NCI-H2107 treated with DMSO at 0.1 percent for 48 hours (cell line): ENCODE data around the gene DIDO1.

Experiments
- DNase-seq: peaks from one replicate; lab custom pipeline; 2025; ENCODE audit not compliant: unreplicated experiment; lab: John Stamatoyannopoulos, UW

Gene DIDO1

GRCh38 chr20:62951143-62951895 is 25.0 kb upstream of the DIDO1 start:
- DNase-seq, result no peak

- DNase-seq, result no peak
These were observed 24.4 kb upstream of the DIDO1 start for GRCh38 chr20:62950741-62951140.

DNA sequence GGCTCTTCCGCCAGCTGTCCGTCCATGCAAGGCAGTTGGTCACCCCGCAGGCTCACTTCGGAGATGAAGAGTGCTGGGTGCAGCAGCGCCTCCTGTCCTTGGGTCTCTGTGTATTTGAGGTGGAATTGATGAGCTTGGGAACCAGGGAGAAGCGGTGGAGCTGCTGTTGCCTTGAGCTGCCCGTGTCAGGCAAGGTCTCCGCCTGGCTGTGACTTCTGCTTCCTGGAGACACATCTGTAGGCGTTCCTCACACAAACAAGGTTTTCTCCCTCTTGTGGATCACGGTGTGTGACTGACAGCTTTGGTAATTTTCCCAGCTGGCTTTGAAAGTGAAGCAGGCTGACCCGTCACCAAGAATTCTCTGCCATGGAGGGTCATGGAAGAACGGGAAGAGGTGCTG is 23.7 kb upstream of the DIDO1 start:
- DNase-seq, result no peak

GRCh38 chr20:62949153-62949821 is 23.0 kb upstream of the DIDO1 start:
- no peak for DNase-seq

- DNase-seq, result no peak
These were observed 21.4 kb upstream of the DIDO1 start for GRCh38 chr20:62947532-62948300.

DNA sequence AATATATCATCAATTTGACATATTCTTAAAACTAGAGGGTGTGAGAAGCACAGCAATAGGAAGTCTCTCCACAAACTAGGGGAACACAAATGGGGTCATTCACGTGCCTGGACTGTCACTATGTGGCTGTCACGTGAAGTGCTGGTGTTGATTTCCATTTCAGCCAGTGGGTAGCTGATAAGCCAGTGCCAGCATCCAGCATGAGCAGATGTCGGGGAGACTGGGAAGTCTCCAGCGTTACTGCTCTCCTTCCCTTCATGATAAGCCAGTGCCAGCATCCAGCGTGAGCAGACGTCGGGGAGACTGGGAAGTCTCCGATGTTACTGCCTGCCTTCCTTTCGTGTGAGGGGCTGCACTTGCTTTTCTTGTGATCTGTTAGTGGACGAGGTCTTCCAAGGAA is 20.6 kb upstream of the DIDO1 start:
- no peak for DNase-seq

DNA sequence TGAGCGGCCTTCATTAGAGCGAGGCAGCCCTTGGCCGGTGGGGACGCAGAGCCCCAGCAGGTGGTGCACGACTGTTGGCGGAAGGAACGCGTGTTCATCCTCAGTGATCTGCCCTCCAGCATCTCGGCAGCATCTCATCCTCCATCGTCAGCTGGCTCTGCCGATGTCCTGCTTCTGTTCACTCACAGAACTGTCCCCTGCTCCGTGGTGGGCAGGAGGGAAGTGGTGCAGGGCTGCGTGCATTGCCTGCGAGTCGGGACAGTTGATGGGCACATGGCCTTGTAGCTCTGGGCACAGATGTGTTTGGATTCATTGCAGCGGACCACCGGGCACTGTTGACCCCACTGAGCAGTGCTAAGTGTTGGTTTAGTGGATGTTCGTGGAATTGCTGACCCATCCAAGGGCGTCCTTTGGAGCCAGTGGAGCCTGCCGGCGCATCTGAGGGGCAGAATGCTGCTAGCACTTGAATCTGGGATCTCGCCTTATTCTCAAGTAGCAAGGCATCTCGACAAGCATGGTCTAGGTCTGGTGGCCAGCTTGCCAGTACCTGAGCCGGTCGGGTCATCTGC is 19.6 kb upstream of the DIDO1 start:
- DNase-seq, result no peak

- no peak for DNase-seq
These were observed 18.4 kb upstream of the DIDO1 start for GRCh38 chr20:62944746-62945145.

DNA sequence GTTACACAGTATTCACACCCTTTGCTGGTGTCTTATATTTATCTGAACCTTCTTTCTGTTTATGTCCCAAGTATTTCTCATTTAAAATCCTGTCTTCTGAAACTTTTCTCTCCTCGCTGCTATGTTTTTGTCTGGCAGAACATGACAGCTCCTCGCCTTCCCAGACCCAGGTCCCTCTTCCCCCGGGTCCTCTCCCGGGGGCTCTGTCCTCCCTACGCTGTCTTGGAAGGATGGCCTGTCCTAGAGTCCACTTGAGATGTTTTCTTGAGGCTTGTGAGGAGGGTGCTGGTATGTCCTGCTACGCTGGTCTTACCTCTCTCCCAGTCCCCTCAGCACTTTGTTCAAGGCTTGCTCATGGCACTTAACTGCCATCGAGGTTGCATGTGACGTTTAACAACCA is 17.9 kb upstream of the DIDO1 start:
- no peak for DNase-seq

DNA sequence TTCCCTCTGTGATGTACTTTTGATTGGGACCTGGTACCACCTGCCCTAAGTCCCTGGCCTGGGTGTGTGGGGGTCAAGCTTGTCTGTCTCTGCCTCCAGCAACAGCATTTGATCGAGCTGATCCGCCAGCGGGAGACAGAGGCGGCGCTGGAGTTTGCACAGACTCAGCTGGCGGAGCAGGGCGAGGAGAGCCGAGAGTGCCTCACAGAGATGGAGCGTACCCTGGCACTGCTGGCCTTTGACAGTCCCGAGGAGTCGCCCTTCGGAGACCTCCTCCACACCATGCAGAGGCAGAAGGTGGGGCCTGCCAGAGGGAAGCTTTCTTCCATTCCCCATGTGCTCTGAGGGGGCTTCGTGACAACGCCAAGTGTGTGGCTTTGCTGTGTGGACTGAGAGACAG is 17.1 kb upstream of the DIDO1 start:
- no peak for DNase-seq

DNA sequence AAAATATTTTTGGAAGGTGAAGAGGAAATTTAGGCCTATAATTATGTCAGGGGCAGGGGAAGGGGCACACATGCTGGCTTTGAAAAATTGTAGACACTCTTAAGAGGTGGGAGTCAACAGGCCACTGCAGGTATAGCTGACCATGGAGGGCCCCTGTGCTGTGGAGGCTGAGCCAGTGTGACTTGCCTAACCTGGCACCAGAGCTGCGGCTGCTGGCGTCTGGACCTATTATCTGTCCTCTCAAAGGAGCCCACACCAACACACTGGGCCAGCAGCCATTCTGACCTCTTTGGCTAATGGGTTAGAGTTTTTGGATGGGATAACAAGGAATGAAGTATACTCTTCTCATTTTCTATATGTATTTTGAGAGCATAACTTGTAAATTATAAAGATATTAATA is 16.2 kb upstream of the DIDO1 start:
- DNase-seq, result no peak

- no peak for DNase-seq
These were observed 15.5 kb upstream of the DIDO1 start for GRCh38 chr20:62941792-62942191.

DNA sequence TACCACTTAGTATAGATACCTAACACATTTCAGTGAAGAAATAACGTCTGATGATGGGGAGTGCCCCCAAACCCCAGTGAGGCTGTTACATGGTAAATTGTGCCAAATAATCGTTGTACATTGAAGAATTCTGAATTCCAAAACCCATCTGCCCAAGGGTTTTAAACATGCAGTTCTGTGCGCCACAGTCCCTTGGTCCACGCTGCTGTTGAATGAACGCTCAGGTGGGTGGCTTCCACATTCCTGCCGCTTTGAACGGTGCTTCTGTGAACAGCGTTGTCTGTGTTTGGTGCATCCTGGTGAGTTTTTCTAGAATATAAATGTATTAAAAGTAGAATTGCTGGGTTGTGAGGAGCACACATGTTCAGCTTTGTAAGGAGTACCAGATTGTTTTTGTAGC is 14.6 kb upstream of the DIDO1 start:
- DNase-seq, result no peak

DNA sequence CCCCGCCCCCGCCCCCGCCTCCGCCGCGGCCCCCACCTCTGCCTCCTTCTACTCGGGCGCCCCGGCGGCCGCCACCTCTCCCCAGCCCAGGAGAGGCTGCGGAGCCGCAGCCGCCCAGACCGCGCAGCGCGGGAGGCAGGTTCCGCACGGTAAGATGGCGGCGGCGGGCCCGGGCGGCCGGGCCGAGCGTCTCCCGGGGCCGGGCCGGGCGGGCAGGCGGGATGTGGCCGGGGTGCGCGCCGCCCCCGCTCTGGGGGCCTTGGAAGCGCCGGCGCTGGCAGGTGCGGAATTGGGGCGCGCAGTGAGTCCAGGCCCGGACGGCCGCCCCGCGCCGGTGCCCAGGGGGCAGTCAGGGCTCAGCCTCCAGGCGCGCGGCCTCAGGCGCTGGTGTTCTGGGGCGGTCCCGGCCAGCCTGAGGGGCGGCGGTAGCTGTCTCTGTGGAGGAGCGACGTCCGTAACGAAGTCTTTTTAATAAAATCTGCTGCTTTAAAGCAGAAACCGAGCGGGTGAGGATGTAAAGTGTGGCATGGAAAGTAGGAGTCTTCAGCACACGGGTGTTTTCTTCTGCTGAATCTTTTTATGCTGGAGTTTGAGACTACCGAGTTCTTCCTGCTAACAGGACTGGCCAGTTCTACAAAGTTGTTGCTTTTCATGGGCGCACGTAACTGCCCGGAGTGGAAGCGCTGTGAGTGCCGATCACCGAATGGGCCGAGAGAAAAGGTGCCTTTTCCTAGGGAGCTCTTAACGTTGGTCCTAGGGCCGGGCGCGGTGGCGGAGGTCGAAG is 12.0 kb upstream of the DIDO1 start, which contains the start of gene GID8:
Gene GID8, plus strand, starts transcription at position 43 of the 784 bp plus-strand sequence. CDS start 3,356 bp downstream, outside the sequence.
- DNase-seq, result peak; percentile 12

DNA sequence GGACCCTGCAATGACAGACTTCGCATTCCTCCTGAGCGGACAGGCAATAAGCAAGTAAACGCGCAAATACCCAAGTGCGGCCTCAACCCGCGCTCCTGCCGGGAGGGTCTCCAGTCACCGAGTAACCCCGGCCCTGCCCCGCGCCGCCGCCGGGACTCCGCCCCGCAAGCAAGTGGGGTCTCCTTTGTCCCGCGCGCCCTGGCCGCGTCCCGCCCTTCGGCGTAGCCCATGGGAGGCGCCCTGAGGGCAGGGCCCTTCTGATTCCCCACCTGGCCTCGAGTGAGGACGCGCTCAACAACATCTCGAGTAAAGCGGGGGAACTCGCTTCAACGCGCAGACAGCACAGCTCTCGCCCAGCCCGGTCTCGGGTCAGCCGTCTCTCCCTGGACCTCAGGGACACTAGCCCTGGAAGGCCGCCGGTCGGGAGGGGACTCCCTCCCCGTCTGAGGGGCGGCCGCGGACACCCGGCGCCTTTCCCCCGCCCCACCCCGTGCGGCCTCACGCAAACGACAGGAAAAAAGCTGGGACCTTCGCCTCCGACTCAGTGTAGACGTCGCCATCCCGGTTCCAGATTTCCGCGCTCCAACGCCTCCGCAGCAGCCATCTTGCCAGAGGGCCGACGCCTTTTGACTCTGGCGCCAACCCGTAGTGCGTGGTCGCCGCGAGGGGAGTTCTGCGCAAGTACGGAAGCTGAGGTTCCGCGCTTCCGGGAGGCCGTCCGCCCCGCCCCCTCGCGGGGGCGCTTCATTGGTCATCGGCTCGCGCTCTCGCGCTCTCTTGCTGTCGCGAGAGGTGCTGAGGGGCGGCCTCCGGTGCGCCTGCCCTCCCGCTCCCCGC is 11.2 kb upstream of the DIDO1 start:
- DNase-seq, result peak; percentile 87

DNA sequence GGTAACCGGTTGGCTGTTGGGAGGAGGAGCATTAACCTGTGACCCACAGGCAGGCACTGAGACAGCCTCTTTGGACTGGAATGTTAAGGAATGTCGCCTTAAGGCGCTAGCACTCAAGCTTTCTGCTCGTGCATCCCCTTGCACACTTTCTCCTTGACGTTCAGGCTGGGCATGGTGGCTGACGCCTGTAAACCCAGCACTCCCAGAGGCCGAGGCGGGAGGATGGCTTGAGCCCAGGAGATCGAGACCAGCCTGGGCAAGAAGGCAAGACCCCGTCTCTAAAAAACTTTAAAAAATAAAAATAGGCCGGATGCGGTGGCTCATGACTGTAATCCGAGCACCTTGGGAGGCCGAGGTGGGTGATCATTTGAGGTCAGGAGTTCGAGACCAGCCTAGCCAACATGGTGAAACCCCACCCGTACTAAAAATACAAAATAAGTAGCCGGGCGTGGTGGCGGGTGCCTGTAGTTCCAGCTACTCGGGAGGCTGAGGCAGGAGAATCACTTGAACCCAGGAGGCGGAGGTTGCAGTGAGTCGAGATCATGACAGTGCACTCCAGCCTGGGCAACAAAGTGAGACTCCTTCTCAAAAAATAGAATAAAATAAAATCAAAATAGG is 9.8 kb upstream of the DIDO1 start:
- DNase-seq, result no peak

- no peak for DNase-seq
These were observed 9.1 kb upstream of the DIDO1 start for GRCh38 chr20:62935204-62935967.

DNA sequence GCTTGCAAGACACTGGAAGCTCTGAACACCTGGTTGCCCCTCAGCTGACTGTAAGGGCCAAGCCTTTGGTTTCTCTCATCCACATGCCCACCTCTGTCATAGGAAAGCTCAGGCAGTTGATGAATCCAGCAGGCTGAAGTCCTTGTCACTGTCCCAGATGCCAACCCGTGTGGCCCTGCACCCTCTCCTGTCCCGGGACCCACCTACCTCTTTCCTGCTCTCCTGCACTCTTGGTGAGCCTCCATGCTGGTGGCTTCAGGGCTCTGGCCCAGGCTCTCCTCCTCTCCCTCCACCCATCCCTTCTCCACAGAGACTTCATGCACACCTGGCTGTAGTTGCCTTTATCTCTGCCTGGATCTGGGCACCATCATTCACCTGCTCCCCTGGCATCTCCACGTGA is 7.7 kb upstream of the DIDO1 start:
- no peak for DNase-seq

- DNase-seq, result no peak
These were observed 5.2 kb upstream of the DIDO1 start for GRCh38 chr20:62931464-62931863.
